UCSD-AML1 (cell line): ENCODE results near the gene WNT2B.

ENCODE experiments used
- DNase-seq: peaks from one replicate; lab custom pipeline; 2025; ENCODE audit not compliant: unreplicated experiment; lab: John Stamatoyannopoulos, UW

Gene WNT2B

DNA sequence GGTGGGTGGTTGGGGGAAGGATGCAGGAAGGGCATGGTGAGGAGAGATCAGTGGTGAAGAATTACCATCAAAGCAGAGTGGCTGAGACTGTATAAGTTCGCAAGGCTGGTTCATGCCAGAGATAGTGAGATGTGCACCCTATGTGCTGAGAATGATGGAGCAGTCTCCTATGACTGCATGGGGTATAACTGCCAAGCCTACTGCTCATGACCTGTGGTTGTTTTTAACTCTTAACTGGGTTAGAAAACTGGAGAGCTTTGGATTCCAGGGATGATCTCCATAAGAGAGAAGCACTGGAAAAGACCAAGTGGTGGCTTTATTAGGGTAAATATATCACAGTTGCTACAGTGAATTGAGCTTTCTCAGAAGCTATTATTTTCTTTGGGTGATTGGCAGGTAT lies 16.2 kb downstream of the WNT2B start:
- no peak for DNase-seq

- DNase-seq: no peak
These were observed 18.7 kb downstream of the WNT2B start for GRCh38 chr1:112527266-112528010.

DNA sequence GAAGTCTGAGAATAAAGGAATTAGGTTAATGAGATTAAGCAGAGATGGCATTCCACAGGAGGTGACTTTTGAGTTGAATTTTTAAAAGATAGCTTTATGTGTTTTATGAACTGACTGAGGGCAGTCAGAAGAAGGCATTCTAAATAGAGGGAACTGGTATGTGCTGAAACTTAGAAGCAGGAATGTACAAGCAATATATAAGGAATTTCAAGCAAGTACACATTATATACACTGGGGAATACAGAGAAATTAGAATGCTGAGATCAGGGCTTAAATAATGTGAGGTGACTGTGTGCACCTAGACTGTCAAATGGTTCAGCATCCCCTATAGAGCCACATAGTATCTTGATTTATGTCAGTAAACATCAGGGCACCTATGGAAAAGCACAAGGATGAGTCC lies 19.3 kb downstream of the WNT2B start:
- DNase-seq: no peak

- DNase-seq: no peak
These were observed 20.5 kb downstream of the WNT2B start for GRCh38 chr1:112529301-112529700.

DNA sequence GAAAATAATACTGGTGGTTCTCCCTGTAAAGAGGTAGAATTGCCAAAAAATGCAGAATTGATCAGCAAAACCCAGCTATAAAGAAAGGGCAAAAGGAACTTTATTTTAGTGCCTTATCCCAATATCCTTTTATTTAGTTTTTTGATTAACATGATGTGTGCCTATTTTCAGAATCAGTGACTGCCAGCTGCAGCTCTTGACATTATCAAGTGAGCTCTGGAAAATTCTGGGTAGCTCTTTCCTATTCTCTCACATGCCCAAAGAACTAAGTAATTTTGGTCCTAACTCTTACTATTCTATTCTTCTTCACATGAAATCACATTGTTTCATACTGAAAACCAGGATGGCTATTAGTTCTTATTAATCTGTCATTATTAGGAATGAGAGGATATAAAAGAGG lies 22.1 kb downstream of the WNT2B start:
- DNase-seq: no peak

GRCh38 chr1:112532064-112532463 lies 23.3 kb downstream of the WNT2B start:
- no peak for DNase-seq

DNA sequence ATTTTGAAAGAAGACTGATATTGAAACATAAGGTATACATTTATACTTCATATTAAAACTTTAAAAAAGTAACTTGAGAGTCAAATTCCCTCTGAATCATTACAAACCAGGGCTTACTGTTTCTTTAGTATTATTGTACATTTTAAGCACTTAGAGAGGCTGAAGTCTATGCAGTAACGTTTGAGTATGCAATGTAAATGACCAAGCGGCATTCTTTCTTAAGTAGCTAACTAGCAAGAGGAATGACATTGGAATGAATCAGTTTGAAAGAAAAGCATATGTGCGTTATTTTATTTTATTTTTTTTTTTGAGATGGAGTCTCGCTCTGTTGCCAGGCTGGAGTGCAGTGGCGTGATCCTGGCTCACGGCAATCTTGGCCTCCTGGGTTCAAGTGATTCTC lies 24.3 kb downstream of the WNT2B start:
- DNase-seq: no peak

DNA sequence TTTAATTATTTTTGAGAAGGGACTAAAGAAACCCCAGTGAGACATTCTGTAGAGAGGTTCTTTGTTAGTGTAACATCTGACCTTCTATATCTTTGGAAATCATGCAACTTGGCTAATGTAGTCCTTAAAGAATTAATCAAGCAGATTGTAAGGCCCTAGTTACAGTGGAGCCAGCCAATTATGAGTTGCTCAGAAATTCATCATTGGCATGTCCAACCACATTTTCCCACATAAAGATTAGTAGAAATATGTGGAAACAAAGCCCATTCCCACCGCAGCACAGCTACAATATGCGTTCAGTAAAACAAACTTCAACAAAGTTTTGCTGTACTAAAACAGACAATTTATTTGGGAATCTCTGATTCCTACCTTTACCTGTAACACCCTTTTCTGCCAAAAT lies 27.8 kb downstream of the WNT2B start:
- DNase-seq: no peak

GRCh38 chr1:112537456-112537855 lies 28.7 kb downstream of the WNT2B start:
- no peak for DNase-seq

DNA sequence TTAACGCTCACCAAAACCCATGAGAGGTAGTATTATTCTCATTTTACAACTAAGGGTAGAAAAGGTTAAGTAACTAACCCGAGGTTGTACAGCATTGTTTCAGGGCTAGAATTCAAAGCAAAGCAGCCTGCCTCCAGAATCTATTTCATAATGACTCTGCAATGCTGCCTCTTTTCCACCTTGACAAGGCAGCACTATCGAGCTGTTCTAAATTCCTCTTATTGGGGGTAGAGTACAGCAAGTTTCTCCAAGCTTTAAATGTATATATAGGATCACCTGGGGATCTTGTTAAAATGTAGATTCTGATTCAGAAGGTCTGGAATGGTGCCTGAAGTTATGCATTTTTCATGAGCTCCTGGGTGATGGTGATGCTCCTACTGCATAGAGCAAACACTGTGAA lies 30.1 kb downstream of the WNT2B start:
- DNase-seq: no peak

GRCh38 chr1:112540226-112540794 lies 31.5 kb downstream of the WNT2B start:
- no peak for DNase-seq

- DNase-seq: no peak
These were observed 32.5 kb downstream of the WNT2B start for GRCh38 chr1:112541299-112541698.

DNA sequence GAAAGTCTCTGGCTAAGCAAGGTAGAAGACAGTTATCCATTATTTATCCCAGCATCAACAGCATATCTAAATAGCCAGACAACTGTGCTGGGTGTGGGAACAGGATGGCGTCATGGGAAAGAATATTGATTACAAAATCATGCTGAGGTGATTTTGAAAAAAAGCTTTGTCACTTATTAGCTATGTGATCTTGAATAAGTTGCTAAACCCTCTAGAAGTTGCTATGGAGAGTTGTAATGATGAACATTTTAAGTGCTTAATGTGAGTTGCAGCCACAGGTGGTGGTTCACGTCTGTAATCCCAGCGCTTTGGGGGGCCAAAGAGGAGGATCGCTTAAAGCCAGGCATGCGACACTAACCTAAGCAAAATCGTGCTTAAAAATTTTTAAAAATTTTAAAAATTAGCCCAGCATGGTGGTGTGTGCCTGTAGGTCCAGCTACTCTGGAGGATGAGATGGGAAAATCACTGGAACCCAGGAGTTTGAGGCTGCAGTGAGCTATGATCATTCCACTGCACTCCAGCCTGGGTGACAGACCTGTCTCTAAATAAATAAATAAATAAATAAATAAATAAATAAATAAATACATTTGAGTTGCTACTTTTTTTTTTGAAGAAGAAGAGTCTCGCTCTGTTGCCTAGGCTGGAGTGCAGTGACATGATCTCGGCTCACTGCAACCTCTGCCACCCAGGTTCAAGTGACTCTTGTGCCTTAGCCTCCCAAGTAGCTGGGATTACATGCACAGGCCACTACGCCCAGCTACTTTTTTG lies 33.6 kb downstream of the WNT2B start:
- no peak for DNase-seq

- no peak for DNase-seq
These were observed 35.4 kb downstream of the WNT2B start for GRCh38 chr1:112544011-112544688.

DNA sequence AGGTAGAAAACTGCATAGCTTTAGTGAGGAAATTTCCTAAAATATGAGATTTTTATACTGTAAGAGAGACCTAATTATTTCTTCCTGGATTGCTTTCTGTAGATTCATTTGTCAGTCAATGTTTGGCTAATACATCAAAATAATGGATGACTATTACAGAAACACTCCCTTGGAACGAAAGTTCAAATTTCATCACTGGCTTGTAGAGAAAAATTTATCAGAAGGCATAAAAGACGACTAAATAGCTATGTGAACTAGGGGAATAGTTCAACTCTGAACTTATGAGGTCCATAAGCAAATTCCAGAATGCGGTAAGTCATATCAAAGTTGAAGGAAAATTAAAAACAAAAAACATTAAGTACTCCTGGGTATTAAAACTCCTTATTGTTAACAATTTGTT lies 36.0 kb downstream of the WNT2B start:
- DNase-seq: no peak

DNA sequence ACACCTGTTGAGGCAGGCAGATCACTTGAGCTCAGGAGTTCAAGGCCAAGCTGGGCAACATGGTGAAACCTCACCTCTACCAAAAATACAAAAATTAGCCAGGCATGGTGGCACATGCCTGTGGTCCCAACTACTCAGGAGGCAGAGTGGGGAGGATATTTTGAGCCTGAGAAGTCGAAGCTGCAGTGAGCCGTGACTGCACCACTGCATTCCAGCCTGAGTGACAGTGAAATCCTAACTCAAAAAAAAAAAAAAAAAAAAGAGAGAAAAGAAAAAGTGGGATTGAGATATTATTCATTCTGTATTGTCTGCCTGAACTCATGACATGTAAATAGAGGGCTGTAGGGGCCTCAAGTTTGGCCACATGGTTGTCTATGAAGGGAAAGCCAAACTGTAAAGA lies 37.3 kb downstream of the WNT2B start:
- no peak for DNase-seq

GRCh38 chr1:112548547-112548946 lies 39.8 kb downstream of the WNT2B start:
- DNase-seq: no peak

DNA sequence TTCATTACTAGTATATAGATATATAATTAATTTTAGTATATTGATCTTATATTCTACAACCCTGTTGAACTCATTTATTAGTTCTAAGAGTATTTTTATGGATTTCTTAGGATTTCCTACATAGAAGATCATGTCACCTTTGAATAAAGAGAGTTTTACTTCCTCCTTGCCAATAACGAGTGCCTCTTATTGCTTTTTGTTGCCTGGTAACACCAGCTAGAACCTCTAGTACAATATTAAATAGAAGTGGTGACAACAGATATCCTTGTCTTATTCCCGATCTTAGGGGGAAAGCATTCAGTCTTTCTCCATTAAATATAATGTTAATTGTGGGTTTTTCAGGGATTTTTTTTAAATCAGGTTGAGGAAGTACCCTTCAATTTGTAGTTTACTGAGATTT lies 40.8 kb downstream of the WNT2B start:
- DNase-seq: no peak

DNA sequence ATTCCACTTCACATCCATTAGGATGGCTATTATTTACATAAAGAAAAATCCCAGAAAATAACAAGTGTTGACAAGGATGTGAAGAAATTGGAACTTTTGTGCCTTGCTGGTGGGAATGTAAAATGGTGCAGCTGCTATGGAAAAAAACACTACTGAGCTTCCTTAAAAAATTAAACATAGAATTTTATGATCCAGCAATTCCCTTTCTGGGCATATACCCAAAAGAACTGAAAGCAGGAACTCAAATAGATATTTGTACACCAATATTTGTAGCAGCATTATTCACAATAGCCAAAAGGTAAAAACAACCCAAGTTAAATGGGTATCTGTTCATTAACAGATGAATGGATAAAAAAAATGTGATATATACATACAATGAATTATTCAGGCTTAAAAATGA lies 45.6 kb downstream of the WNT2B start:
- DNase-seq: no peak

DNA sequence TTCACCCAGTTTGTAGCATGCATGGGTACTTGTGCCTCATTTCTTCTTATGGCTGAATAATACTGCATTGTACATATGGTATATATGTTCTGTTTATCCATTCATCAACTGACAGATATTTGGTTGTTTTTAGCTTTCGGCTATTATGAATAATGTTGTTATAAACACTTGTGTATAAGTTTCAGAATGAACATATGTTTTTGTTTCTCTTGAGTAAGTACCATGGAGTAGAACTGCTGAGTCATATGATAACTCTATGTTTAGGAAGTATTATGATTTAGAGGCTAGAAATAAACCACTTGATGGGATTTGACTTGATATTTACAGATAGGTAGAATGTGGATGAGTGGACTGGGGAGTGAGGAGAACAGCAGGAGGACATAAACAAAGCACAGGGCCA lies 48.6 kb downstream of the WNT2B start:
- no peak for DNase-seq

DNA sequence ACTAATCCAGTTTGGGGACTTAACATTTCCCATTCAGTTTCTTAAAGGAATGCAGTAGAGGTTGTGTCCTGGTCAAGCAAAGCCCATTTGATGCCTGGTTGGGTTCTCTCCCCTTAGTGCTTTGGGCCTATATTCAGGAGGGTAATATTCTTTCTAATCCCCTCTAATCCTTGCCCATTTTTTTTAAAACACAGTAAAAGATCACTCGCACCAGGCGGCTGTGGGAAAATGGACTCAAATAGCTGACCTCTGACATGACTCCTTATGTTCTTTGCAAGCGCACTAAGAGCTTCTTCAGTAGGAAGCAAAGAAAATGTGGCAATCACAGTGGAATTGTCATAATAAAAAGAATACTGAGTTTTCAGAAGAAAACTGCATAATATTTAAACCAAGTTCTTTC lies 49.9 kb downstream of the WNT2B start:
- no peak for DNase-seq

GRCh38 chr1:112563341-112563740 lies 54.6 kb downstream of the WNT2B start:
- no peak for DNase-seq
